Hematopoietic multipotent progenitor cell (in vitro differentiated cells): ENCODE results near the gene ATIC. TPM values are rescaled to one million over a fixed set of nuclear protein-coding genes. Genes with fewer than 3 reads are reported as not detected.

Experiments
- DNase-seq, 3 donors: peaks; one replicate each; pipeline ENCODE4 v3.0.0-alpha.2; 2011 to 2015; ENCODE audit warnings: low read depth in 2 of 3, low spot score in 2 of 3
- total RNA-seq: library from RNA; depleted of rRNA; stranded (reverse); fragments of >200 nt; gene quantifications from one replicate; pipeline ENCODE4 v1.2.3, GENCODE V29; 2012

Gene ATIC
- total RNA-seq, 1 donor: 19.1 TPM

DNA sequence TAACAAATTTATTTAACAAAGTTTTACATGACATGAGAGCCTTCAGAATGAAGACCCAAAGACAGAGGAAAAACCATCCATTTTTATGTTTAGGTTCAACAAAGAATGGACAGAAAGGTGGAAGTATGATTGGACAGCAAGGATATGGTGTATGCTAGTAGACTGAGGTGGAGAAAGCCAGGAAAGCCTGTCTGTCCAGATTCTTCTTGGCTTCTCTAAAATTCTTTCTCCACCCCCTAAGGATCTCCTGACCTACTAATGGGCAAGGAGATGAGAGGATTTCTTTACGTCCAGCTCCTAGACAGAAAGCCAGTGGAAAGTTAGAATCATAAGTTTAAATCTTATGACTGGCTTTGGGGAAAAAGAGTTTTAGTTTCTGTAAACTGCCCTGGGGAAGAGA, 3.0 kb downstream of the ATIC start:
- no peak for DNase-seq

DNA sequence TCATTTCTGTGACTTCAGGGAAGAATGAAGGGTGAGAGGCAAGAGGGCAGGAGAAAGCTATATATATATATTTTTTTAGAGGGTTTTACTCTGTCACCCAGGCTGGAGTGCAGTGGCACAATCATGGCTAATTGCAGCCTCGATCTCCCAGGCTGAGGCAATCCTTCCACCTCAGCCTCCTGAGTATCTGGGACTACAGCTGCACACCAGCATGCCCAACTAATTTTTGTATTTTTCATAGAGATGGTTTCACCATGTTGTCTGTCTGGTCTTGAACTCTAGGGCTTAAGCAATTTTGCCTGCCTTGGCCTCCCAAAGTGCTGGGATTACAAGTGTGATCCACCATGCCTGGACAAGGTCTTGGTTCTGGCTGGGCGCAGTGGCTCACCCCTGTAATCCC, 3.4 kb downstream of the ATIC start:
- DNase-seq: no peak

- no peak for DNase-seq
Measured at GRCh38 chr2:215316336-215316735, 4.5 kb downstream of the ATIC start.

DNA sequence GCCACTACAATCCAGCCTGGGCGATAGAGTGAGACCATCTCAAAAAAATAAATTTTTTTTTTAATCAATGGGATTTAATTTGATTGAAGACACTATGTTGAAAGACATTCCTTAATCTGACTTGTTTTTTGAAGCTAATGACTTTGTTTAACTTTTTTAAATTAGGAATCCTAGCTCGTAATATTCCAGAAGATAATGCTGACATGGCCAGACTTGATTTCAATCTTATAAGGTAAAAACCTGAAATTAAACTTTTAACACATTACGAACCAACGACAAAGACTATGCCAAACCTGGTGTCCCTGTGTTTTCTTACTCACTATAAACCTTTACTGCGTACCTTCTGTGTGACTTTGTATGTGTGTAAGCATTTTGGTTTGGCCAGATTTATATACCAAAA, 7.6 kb downstream of the ATIC start:
- no peak for DNase-seq

DNA sequence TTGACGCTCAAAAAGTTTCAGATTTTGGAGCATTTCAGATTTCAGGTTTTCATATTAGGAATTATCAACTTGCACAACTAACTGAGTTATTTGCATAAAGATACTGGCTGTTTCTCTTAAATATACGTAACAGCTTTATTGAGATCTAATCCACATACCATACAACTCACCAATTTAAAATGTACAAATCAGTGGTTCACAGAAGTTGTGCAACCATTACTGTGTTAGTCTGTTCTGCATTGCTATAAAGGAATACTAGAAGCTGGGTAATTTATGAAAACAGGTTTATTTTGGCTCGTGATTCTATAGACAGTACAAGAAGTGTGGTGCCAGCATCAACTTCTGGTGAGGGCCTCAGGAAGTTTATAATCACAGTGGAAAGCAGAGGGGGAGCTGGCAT, 8.2 kb downstream of the ATIC start:
- no peak for DNase-seq

- no peak for DNase-seq
Measured at GRCh38 chr2:215320679-215321078, 8.8 kb downstream of the ATIC start.

GRCh38 chr2:215324811-215325210, 13.0 kb downstream of the ATIC start:
- no peak for DNase-seq

DNA sequence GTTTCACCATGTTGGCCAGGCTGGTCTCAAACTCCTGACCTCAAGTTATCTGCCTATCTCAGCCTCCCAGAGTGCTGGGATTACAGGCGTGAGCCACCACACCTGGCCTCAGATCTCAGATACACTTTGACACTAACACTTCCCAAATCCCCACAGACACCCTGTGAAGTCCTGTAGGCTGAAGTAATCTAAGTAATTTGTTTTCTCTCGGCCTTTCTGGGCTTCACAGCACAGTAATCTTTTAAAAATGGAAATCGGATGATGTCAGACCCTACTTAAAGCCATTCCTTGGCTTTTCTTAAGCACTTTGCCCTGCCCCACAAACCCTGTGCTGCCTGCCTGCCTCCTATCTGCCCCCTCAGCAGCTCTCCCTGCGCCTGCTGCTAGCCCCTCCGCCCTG, 16.2 kb downstream of the ATIC start:
- DNase-seq: no peak

DNA sequence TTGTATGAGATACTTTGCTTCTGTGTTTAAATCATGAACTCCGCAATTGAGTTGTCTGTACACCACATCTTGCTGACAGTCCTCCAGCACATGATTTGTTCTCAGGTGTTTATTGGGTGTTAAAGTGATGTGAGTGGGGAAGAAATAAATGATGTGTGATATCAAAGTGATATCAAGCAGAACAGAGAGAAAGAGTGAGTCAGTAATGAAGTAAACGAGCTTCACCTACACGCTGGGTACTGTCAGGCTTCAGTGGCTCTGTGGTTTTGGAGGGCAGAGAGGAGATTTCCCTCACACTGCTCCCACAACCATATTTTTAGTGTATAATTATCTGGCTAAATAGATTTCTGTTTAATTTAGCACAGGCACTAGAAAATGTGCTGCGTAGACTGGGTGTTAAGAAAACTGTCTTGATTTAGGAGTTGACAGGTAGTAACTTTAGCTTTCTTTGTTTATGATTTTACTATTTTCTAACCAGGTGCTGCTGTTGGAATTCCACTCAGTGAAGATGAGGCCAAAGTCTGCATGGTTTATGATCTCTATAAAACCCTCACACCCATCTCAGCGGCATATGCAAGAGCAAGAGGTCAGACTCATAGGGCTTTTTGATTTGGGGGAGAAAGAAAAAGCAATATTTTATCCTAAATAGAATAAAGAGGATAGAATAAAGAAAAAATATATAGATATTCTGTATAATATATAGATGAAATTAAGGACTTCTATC, 21.2 kb downstream of the ATIC start:
- no peak for DNase-seq

DNA sequence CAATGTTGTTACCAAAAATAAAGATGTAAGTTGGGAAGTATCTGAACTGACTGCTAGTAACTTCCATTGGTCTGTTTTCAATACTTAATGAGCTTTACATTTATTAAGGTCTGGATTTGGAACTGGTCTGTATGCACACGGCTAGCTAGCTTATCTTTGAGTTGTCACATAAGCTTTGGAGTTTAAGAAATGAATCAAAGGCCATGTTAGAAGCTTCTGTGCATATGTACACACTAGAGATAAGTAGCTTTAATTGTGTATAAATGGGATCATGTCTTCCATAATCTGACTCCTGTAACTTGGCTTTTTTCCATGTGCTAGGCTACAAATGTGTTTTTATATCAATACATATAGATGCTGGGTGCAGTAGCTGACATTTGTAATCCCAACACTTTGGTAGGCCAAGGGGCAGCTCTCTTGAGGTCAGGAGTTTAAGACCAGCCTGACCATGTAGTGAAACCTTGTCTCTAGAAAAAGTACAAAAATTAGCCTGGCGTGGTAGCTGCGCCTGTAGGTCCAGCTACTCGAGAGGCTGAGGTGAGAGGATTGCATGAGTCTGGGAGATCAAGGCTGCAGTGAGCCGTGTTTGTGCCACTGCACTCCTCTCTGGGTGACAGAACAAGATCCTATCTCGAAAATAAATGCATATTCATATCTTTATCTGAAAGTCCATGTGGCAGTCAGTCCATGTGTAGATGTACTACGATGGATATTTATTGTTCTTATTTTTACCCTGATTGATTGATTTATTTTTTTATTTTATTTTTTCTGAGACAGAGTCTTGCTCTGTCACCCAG, 27.2 kb downstream of the ATIC start:
- no peak for DNase-seq

DNA sequence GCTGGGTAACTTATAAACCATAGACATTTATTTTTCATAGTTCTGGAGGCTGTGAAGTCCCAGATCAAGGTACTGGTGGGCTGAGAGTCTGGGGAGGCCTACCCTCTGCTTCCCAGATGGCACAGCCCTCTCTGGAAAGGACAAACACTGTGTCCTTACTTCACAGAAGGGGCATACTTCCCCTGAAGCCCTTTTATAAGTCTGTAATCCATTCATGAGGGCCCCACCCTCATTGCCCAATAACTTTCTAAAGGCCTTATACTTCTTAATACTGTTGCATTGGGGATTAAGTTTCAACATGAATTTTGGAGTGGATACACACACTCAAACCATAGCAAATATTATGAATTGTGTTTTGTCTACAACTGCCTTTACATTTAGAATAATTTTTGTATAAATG, 36.0 kb downstream of the ATIC start:
- no peak for DNase-seq

DNA sequence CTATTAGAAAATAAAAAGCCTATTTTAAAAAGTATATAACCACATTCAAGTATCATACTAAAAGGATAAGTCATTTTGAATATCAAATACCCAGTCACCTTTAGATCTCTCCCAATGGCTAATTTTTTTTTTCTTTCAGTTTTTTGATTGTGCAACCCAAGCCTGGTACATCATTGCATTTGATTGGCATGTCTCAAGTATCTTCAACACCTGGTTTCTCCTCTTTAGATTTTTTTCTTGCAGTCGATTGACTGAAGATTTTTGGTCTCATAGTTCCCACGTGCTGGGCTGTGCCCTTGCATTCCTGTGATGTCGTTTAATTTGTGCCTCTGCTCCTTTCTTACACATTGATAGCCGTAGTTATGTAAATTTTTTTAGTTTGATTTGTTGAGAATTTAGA, 40.7 kb downstream of the ATIC start:
- DNase-seq: no peak

DNA sequence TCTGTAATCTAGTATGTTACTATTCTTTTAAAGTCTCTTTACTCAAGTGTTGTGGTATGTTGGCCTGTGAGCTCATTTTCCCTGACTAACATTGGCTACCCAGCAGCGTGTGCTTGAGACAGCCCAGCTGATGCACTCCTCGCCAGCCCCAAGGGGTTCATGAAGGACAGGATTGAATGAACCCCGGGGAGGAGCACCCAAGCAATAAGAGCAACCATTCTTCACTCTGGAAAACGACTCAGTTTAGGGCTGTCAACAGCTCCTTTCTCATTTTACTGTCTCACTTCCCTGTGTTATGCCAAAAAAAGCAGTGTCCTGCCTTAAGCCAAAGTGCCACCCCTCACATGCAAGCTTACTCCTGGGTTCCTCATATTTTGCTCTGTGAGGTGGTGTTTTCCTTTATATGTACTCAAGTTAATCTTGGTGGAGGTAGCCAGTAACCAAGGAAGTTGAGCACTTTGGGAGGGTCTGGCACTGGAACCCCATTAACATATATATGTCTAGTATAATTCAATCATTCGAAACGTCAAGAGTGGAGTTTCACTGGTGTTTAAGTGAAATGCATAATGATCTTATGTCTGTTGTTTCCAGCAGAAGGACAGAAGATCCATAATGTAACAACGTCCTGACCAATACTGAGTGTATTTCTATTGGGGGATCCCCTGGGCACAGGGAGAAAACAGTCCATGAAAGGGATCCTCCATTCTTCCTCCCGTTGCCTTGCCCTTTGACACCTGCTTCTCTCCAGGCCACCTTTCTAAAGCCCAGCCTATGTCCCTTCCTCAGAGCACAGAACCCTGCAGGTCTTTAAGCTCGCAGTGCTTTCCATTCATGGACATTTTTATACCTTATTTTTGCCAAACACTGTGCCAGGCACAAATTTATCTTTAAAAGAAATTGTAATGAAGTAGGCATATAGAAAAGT, 43.2 kb downstream of the ATIC start:
- DNase-seq: no peak

- no peak for DNase-seq
Measured at GRCh38 chr2:215355801-215356200, 43.9 kb downstream of the ATIC start.

DNA sequence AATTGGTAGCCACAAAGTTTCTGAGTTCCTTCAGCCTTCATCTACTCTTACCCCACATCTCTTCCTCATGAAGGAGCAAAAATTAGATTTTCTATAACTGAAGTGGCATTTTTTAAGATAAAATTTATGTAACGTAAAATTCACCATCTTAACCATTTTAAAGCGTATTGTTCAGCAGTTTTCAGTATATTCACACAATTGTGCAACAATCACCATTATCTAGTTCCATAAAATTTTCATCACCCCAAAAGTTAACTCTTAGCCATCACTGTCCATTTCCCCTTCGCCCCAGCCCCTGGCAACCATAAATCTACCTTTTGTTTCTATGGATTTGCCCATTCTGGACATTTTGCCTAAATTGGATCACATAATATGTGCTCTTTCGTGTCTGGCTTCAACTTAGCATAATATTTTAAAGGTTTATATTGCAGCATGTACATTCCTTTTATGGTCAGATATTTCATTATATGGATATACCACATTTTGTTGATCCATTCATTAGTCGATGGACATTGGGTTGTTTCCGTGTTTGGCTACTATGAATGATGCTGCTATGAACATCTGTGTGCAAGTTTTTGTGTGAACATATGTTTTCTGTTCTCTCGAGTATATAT, 44.6 kb downstream of the ATIC start:
- DNase-seq: no peak

DNA sequence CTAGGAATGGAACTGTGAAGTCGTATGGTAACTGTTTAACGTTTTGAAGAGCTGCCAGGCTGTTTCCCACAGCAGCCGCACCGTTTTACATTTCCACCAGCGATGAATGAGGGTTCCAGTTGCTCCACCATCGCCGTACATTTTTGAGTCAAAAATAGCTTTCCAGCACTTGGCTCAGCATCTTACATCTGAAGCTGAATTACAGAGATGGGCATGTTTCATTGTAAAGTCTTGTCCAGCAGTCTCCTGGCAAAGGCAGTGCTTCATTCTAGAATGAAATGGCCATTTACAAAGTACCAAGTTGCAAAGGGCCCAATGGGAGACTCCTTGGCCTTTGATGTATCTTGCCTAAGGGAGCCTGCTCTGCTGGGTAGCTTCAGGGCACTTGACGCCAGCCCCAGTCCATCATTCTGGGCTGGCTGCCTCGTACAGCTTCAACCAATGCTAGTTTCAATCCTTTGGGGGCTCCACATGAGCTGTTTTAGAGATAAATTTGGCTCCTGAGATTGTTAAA, 45.1 kb downstream of the ATIC start:
- DNase-seq: no peak

GRCh38 chr2:215357660-215358059, 45.8 kb downstream of the ATIC start:
- no peak for DNase-seq

DNA sequence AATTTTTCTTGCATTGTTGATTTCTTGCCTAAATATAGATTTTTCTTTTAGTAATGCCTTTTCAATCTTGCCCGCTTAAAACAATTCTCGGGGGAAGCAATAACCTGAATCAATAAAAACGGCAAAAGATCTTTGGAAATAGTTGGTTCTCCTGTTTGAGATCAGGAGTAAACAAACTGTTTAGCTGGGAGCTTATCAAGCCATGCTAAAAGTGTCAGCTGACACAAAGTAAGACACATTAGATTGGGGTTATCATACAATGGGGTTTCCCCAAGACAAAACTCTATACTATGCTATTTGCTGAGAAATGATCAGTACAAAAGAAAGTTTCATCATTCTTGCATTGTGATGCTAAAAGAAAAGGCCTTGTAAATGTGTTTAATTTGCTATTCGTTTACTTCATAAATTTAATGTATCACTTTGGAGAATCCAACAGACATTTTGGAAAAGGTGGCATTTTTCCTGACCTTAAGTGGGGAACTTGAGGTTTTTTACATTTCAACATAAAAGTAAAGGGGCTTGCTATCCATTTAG, 46.5 kb downstream of the ATIC start:
- no peak for DNase-seq

- no peak for DNase-seq
Measured at GRCh38 chr2:215358891-215359575, 47.2 kb downstream of the ATIC start.

DNA sequence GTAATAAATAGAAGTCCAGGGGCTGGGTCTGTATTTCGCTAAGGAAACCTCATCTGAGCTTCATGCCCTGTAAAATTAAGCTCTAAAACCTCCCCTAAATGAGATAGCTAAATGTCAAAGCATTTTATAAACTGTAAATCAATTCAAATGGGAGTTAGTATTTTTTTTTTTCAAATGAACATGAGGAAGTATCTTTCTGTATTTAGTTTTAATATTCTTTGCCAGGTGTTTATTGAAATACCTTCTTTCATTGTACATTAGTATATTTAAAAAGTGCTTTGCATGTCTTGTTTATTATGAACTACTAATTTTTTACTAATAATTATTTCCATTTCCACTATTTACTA, 47.7 kb downstream of the ATIC start:
- DNase-seq: no peak
